HepG2 (cell line): ENCODE measurements around the gene PARP2. TPM values are rescaled to one million over a fixed set of nuclear protein-coding genes. Genes with fewer than 3 reads are reported as not detected.

Experiments
- ATAC-seq: fragments of 200-7000 bp; cut with Tn5 transposase; 3 replicates; pipeline ENCODE4 v1.9.1; 2020; ENCODE audit warnings: mild to moderate bottlenecking, moderate library complexity
- BruUV-seq: library from RNA; stranded (reverse); fragments of 400-500 nt; replicated peaks from 2 replicates; lab custom pipeline; 2021; lab: Mats Ljungman, UMichigan
- CTCF ChIA-PET: fragments of 300-600 bp; formaldehyde crosslinking; extraction: SDS; loops from one replicate; lab custom pipeline; 2021; ENCODE audit warnings: low total read pairs, inconsistent platforms, low intra/inter-chr PET ratio; lab: Yijun Ruan, JAX
- POLR2A ChIA-PET: fragments of 350-600 bp; sonication (Branson Sonifier 250); formaldehyde crosslinking; loops from one replicate; lab custom pipeline; 2020; ENCODE audit warnings: antibody characterized with exemption, inconsistent platforms; lab: Yijun Ruan, JAX
- DNase-seq: peaks from one replicate; pipeline ENCODE4 v3.0.0-alpha.2; 2015; ENCODE audit warnings: low spot score
- FAIRE-seq: peaks from 3 replicates; lab custom pipeline; 2011; peaks lifted over from hg19 to GRCh38; lab: Jason Lieb, UNC
- H2AFZ ChIP-seq: one replicate; pipeline ENCODE4 v1.6.1; 2011; ENCODE audit warnings: low read length, inconsistent platforms
- H3K27ac ChIP-seq: fragments of 300-600 bp; 3 replicates; pipeline ENCODE4 v1.8.0; 2011; ENCODE audit warnings: mixed run types, mild to moderate bottlenecking, mixed read lengths, low read length, inconsistent platforms; ENCODE audit not compliant: insufficient read depth; ENCODE audit errors: extremely low read length
- H3K27me3 ChIP-seq, 2 experiments: fragments of 200-600 bp in 1 of 2; 2 replicates in 1 of 2; 3 replicates in 1 of 2; pipeline versions ENCODE4 v1.6.0 to v1.8.0; 2011; ENCODE audit warnings: low read length in 2 of 2, mild to moderate bottlenecking in 2 of 2, moderate library complexity in 2 of 2, inconsistent platforms in 1 of 2; ENCODE audit not compliant: insufficient read depth in 2 of 2, control insufficient read depth in 1 of 2
- H3K36me3 ChIP-seq, 2 experiments: fragments of 200-600 bp in 1 of 2; replicated peaks in 1 of 2; 2 replicates in 1 of 2; 3 replicates in 1 of 2; pipeline versions ENCODE4 v1.5.1 to v1.8.0; 2011; ENCODE audit warnings: low read length in 2 of 2, inconsistent platforms in 1 of 2; ENCODE audit not compliant: insufficient read depth in 2 of 2, control insufficient read depth in 1 of 2
- H3K4me1 ChIP-seq: 2 replicates; pipeline ENCODE4 v1.5.1; 2012; ENCODE audit warnings: low read length, inconsistent platforms; ENCODE audit not compliant: insufficient read depth
- H3K4me2 ChIP-seq: 2 replicates; pipeline ENCODE4 v1.6.0; 2011; ENCODE audit warnings: low read depth, low read length, inconsistent platforms
- H3K4me3 ChIP-seq, 3 experiments: fragments of 200-600 bp in 1 of 3; sonication (generic), shearing (Covaris generic) in 1 of 3; replicated peaks in 1 of 3; 2 replicates each; pipeline ENCODE4 v1.5.1; 2011 to 2016; ENCODE audit warnings: low read length in 3 of 3, inconsistent platforms in 2 of 3, low read depth in 2 of 3, mild to moderate bottlenecking in 2 of 3, control low read depth in 1 of 3, mixed read lengths in 1 of 3; ENCODE audit not compliant: insufficient read depth in 1 of 3
- H3K79me2 ChIP-seq: one replicate; pipeline ENCODE4 v1.6.1; 2011; ENCODE audit warnings: low read length, inconsistent platforms; ENCODE audit not compliant: insufficient read depth
- H3K9ac ChIP-seq: 2 replicates; pipeline ENCODE4 v1.6.0; 2011; ENCODE audit warnings: mild to moderate bottlenecking, low read depth, low read length, inconsistent platforms; ENCODE audit not compliant: insufficient read depth
- H3K9me3 ChIP-seq: 2 replicates; pipeline ENCODE4 v1.5.1; 2012; ENCODE audit warnings: mild to moderate bottlenecking, low read length
- H4K20me1 ChIP-seq: 2 replicates; pipeline ENCODE4 v1.6.0; 2011; ENCODE audit warnings: inconsistent platforms, mild to moderate bottlenecking, low read length, moderate library complexity; ENCODE audit not compliant: insufficient read depth
- DMAP1 ChIP-seq: IDR thresholded peaks from 2 replicates; pipeline ENCODE4 v1.6.1; 2016
- GPBP1L1 ChIP-seq: sonication (generic); formaldehyde crosslinking; IDR thresholded peaks from 2 replicates; pipeline ENCODE4 v1.5.0; 2020; ENCODE audit warnings: mild to moderate bottlenecking, missing genetic modification reagents
- JDP2 ChIP-seq: sonication (generic); formaldehyde crosslinking; IDR thresholded peaks from 2 replicates; pipeline ENCODE4 v1.8.1; 2022; ENCODE audit warnings: missing genetic modification reagents, borderline replicate concordance
- JUNB ChIP-seq: sonication (generic); formaldehyde crosslinking; IDR thresholded peaks from 2 replicates; pipeline ENCODE4 v1.8.0; 2022; ENCODE audit warnings: missing genetic modification reagents, mild to moderate bottlenecking, borderline replicate concordance
- RXRA ChIP-seq: sonication (generic); formaldehyde crosslinking; IDR thresholded peaks from 2 replicates; pipeline ENCODE4 v1.5.1; 2020; ENCODE audit warnings: missing genetic modification reagents
- SP140L ChIP-seq: sonication (generic); formaldehyde crosslinking; IDR thresholded peaks from 2 replicates; pipeline ENCODE4 v1.4.0; 2020; ENCODE audit warnings: missing genetic modification reagents, borderline replicate concordance
- TMF1 ChIP-seq: sonication (generic); formaldehyde crosslinking; IDR thresholded peaks from 2 replicates; pipeline ENCODE4 v1.8.1; 2022; ENCODE audit warnings: low read depth, missing genetic modification reagents
- WGBS: methylation state at CpG from one replicate; pipeline ENCODE4 v1.1.6; 2017; ENCODE audit warnings: low lambda C conversion rate; 5-methylcytosine and 5-hydroxymethylcytosine counted together
- in situ Hi-C: cut with HindIII; loops from 2 replicates; pipeline ENCODE4 v1.10.0; 2017; ENCODE audit warnings: low pct_unique_long_range_greater_than_20kb; ENCODE audit not compliant: extremely low pct_ligation_motif_present
- intact Hi-C: fragments of 100-400 bp; cut with micrococcal nuclease; formaldehyde crosslinking; loops from one replicate; pipeline ENCODE4 v1.10.0; 2022; ENCODE audit not compliant: unreplicated experiment
- polyA plus RNA-seq, 8 experiments: library from polyadenylated mRNA; depleted of rRNA in 3 of 8; stranded (reverse) in 7 of 8; unstranded in 1 of 8; fragments of >200 nt; fragmentation: Illumina TruSeq in 4 of 8; extraction: Trizol in 4 of 8; gene quantifications; 2 replicates each; pipeline versions ENCODE4 v1.2.1 to v1.2.3, GENCODE V29; 2011 to 2016; ENCODE audit warnings: low read depth in 4 of 8, missing spikeins in 1 of 8, mixed read lengths in 1 of 8; ENCODE audit not compliant: insufficient read depth in 1 of 8
- total RNA-seq, 5 experiments: library from RNA; depleted of rRNA; stranded (reverse); fragments of >200 nt; fragmentation: Illumina TruSeq; extraction: Trizol; gene quantifications; 2 replicates each; pipeline ENCODE4 v1.2.3, GENCODE V29; 2016; ENCODE audit warnings: low read depth in 1 of 5

Gene PARP2
- total and polyA plus RNA-seq, 2 of the 13 experiments (the other 11 are each of a cell fraction or from before 2014, with no cell fraction given), result 37.3 to 38.4 TPM

- CTCF ChIA-PET, result no interaction called here
- Histone ChIP-seq H3K79me2 (no peaks in the 10 kb centered on the region), H3K4me2 (no peak overlapping the region), H3K9ac (no peak overlapping the region), H3K4me1 (peaks cover 14% of the 10 kb centered on the region), H4K20me1 (no peaks in the 10 kb centered on the region), H3K9me3 (no peaks in the 10 kb centered on the region), H3K36me3 (peaks cover 23 to 34% of the 10 kb centered on the region in 2 experiments; a peak in 4 of 5 replicates), H3K27ac (no peak overlapping the region), H3K27me3 (no peaks in the 10 kb centered on the region), H2AFZ (no peak overlapping the region), H3K4me3 (no peak overlapping the region)
- in situ Hi-C loops (no loop called here), intact Hi-C loops (no loop called here)
- FAIRE-seq, result no peak
- TF ChIP-seq GPBP1L1 (CRISPR knock-in tag) (no peak), JUNB (CRISPR knock-in tag) (no peak), JDP2 (CRISPR knock-in tag) (no peak), SP140L (no peak), DMAP1 (CRISPR knock-in tag) (no peak), RXRA (no peak)
- WGBS, result 94% methylated on average over 6 of the region's 6 CpGs
- no peak for DNase-seq
- BruUV-seq, result no TSS peak
- POLR2A ChIA-PET, result no interaction called here
- ATAC-seq, result no peak
Measured at GRCh38 chr14:20380681-20381080, 37.2 kb downstream of the PARP2 start.

DNA sequence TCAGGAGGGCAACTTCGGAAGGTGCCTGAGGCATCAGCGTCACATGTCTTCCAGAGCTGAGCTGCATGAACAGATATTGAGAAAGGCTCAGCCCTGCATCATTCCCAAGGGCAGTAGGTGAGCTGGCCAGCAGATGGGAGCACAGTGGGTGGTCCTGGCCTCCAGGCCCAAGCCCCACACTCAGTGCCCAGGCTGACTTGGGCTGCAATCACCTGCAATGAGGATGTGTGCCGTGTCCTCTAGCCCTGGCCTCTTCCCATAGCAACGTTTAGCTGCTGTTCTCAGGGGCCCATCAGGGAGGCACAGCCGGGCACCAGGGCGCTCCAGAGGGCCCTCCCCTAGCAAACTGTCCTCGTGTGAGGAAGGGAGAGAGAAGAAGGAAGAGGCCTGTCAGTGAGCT lies 37.9 kb downstream of the PARP2 start:
- CTCF ChIA-PET, result no interaction called here
- WGBS, result 84% methylated on average over 7 of the region's 7 CpGs
- no peaks in the 10 kb centered on the region for H4K20me1 ChIP-seq
- no peak for TF ChIP-seq TMF1 (CRISPR knock-in tag)
- TF ChIP-seq, all 625 proteins: peak for 0
- Histone ChIP-seq H3K4me3 (no peak overlapping the region), H3K36me3 (peaks cover 24 to 36% of the 10 kb centered on the region in 2 experiments; a peak in 4 of 5 replicates), H3K79me2 (no peaks in the 10 kb centered on the region), H3K4me2 (no peak overlapping the region), H3K4me1 (peaks cover 8% of the 10 kb centered on the region), H3K9me3 (no peaks in the 10 kb centered on the region), H3K27ac (no peak overlapping the region), H3K27me3 (no peaks in the 10 kb centered on the region), H2AFZ (no peak overlapping the region), H3K9ac (no peak overlapping the region)
- BruUV-seq, result no TSS peak
- no peak for DNase-seq
- POLR2A ChIA-PET, result no interaction called here
- in situ Hi-C loops (no loop called here), intact Hi-C loops (no loop called here)
- no peak for ATAC-seq
- no peak for FAIRE-seq
